ENCODE measurements around the gene KCNMA1. TPM values are rescaled to one million over a fixed set of nuclear protein-coding genes. Genes with fewer than 3 reads are reported as not detected.

Gene KCNMA1
- total RNA-seq, 1 experiment from 2014 or later = 0.49 TPM

- Histone ChIP-seq H3K9me2 (ENCODE audit: insufficient read depth) (no peaks in the 10 kb centered on the region), H3K9ac (ENCODE audit: low read length) (no peak overlapping the region), H2AFZ (ENCODE audit: low read depth, low read length, poor library complexity, severe bottlenecking) (no peak overlapping the region), H3K79me2 (ENCODE audit: insufficient read depth, low read length) (no peaks in the 10 kb centered on the region), H3K4me2 (ENCODE audit: low read length) (no peak overlapping the region), H3K4me3 (replicated peaks in 1 of 2; ENCODE audit: low read depth in 1 of 2, low read length in 2 of 2) (no peak overlapping the region), H4K20me1 (ENCODE audit: insufficient read depth) (no peaks in the 10 kb centered on the region), H3K27me3 (ENCODE audit: insufficient read depth, low read length) (peaks cover 89% of the 10 kb centered on the region), H3K36me3 (ENCODE audit: control insufficient read depth in 1 of 2, insufficient read depth in 2 of 2, low read length in 2 of 2) (no peaks in the 10 kb centered on the region), H3K9me3 (ENCODE audit: control insufficient read depth in 1 of 2, insufficient read depth in 1 of 2, low read depth in 1 of 2, low read length in 2 of 2) (no peaks in the 10 kb centered on the region), H3K27ac (ENCODE audit: low read depth, low read length) (no peak overlapping the region), H3K4me1 (ENCODE audit: control insufficient read depth in 1 of 2, insufficient read depth in 2 of 2, low read length in 2 of 2) (no peaks in the 10 kb centered on the region)
- no peak for DNase-seq (ENCODE audit: low read depth, low spot score)
- RAD21 ChIA-PET (ENCODE audit: low non-redundant PET in 1 of 2, low total read pairs in 2 of 2, uncharacterized antibody in 2 of 2, unreplicated experiment in 2 of 2) = no interaction called here
- ATAC-seq = no peak
- POLR2A ChIA-PET = no interaction called here
- intact Hi-C loops (cut with micrococcal nuclease) = no loop called here
- CTCF ChIA-PET = no interaction called here
- TF ChIP-seq REST (IDR thresholded peaks at IDR 0.05; ENCODE audit: low read depth) (no peak), CBX3 (IDR thresholded peaks at IDR 0.05; ENCODE audit: low read depth) (no peak), CEBPB (IDR thresholded peaks at IDR 0.05; ENCODE audit: low read depth) (no peak), CTCF (IDR thresholded peaks at IDR 0.05 in 2 of 3, conservative IDR thresholded peaks at IDR 0.05 in 1 of 3; ENCODE audit: borderline replicate concordance in 1 of 3, insufficient read depth in 1 of 3, low read depth in 2 of 3, low read length in 2 of 3) (no peak), RAD21 (IDR thresholded peaks at IDR 0.05; ENCODE audit: low read depth) (no peak)
- no TSS peak for BruUV-seq (replicated peaks)
Observed at GRCh38 chr10:77193001-77193400, 444.6 kb downstream of the KCNMA1 start.

Data from HCT116 (cell line).